Measurements from ENCODE around the gene GALNT3. TPM values are rescaled to one million over a fixed set of nuclear protein-coding genes. Genes with fewer than 3 reads are reported as not detected.

Gene GALNT3
- 0.34 TPM in 1 of 2 replicates, not detected in the other for total RNA-seq

DNA sequence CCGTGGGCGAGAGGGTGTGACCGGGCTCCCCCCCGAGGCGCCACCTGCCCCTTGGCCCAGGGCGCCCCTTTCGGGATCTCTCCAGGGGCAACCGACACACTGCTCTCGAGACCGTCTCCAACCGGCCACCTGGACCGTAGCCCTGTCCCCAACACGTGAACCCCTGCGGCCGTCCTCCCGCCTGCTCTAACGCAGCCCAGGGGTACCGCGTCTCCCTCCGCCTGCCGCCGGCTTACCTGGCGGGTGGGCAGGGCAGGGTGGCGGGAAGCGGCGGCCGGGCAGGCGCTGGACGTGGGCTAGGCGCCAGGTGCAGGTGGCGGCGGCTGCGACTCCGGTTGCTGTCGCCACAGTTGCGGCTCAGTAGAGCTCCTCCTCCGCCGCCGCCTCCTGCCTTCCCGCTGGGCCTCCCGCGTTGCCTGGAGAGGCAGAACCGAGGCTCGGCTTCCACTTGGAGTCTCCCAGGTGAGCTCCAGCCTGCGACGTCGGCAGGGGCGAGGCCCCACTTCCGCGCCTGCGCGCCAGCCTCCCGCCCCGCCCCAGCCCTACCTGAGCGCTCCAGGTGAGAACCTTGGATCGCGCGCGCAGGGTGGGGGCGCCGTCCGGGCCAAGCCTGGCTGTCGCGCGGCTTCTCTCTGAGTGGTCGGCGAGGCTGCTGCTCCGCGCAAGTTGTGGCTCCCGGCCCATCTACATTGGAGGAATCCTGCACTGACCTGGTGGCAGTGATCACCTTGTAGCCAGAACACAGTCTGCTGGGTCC lies at the start of gene GALNT3:
Gene GALNT3 (minus strand): TSS at position 469 of the 757 bp plus-strand sequence. CDS start 23,547 bp downstream, outside the sequence.
- no peak for DNase-seq

DNA sequence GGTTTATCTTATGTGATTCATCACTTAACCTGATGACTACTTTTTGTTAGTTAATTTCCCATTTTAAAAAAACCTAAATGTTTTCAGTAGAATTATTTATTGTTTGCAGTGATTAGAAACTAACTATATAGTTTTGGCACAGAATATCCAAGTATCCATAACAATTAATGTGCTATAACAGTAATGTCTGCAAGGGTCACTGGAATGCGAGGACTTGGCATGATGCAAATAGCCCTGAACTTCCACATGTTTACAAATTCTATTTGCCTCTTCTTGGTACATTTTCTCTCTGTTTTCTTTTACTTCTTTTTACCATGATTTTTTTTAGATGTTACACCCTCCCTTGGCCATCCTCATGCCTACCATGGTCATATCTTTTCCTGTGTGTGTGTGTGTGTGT lies 49.3 kb upstream of the GALNT3 start:
- no peak for DNase-seq

DNA sequence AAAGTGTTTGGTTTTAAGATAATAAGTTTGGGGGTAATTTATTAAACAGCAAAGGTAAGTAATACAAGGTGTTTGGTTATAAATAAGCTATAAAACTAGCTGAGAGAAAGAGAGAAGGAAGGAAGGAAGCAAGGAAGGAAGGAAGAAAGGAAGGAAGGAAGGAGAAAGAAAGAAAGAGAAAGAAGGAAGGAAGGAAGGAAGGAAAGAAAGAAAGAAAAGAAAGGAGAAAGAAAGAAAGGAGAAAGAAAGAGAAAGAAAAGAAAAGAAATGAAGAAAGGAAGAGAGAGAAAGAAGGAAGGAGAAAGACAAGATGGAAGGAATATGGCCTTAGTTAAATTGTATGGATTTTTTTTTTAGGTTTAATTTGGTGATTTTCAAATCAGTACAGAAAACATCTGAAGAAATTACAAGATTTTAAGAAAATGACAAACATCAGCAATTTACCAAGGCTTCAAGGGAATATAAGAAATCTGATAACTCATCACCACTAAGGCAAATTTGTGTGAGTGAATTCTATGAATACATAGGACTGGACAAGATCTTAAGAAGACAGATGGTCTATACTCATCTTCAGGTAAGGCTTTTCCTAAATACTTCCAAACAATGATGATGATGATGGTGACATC lies 46.4 kb upstream of the GALNT3 start:
- no peak for DNase-seq

DNA sequence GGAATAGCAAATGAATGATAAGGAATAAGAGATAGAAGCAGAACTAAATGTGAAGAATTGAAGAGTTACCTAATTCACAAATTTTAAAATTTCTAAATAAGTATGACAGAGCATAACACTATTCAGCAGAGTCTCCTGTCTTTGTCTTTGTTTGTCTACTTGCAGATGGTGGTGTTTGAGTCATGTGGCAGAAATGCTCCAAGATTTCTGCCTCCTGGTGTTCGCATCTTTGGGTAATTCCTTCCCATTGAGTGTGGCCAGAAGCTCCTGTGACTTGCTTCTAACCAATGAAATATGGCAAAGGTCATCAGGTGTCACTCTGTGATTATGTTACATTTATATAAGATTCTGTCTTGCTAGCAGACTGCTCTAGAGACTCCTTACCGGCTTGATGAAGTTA lies 45.6 kb upstream of the GALNT3 start:
- no peak for DNase-seq

DNA sequence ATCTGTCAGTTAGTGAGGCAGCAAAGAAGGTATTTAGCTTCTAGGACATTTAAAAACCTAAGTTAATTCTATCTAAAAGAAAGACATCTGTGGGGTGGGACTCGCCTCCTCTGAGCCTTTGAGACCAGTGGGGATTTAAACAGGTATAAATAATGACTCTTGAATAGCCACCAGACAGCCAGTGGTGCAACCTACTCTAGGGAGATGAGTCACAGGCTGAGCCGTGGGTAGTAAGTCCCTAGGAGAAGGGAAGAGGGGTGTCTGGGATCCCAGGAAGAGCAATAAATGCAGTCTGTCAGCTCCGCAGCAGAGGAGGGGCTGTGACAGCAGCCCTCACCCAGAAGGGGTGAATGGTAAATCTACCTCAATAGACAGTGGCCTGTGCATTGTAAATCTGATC lies 43.1 kb upstream of the GALNT3 start:
- no peak for DNase-seq

DNA sequence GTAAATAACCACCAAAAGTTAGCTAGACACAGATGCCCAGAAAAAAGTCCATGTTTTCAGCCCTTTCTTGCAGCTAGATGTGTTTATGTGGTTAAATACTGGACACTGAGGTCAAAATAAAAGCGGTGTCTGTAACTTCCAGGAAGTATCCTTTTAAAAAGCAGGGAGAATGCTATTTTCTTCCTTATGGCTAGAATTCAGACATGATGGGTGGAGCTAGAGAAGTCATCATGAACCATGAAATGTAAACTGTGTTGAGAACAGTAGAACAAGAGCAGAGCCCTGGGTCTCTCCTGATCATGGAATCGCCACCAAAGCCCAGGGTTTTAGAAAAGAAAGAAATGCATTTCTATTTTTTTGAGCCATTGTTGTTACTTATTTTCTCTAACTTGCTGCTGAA lies 41.3 kb upstream of the GALNT3 start:
- no peak for DNase-seq

DNA sequence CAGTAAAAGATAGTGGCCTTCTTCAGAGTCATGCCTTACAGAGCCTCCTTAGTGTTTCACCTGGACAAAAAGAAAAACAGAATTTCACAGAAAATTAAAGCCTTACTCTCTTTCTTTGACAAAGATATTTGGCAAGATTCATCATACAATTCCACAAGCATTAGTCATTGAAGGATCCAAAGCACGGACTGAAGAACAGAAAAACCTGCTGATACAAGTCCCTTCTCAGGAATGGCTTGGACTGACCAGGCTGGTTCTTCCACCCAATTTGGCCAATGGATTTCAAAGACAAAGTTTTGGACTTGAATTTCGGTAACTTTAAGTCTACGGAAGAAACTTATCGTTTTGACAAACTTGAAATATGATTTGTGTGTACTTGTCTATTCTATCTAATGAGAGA lies 39.1 kb upstream of the GALNT3 start:
- DNase-seq = no peak

DNA sequence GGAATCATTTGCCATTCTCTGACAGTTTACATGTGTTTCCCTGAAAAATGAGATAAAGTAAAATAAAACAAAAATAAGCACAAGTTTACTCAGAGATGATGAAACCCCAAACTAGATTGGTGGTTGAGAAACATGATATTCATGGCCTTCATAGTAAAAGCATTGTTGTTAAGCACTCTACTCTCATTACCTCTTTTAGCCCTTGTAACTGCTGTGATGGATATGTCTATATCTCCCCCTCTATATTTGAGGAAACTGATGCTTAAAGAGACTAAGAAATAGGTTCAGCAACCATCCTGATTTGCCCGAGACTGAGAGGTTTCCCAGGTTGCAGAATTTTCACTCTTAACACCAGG lies 33.9 kb upstream of the GALNT3 start:
- DNase-seq = no peak

DNA sequence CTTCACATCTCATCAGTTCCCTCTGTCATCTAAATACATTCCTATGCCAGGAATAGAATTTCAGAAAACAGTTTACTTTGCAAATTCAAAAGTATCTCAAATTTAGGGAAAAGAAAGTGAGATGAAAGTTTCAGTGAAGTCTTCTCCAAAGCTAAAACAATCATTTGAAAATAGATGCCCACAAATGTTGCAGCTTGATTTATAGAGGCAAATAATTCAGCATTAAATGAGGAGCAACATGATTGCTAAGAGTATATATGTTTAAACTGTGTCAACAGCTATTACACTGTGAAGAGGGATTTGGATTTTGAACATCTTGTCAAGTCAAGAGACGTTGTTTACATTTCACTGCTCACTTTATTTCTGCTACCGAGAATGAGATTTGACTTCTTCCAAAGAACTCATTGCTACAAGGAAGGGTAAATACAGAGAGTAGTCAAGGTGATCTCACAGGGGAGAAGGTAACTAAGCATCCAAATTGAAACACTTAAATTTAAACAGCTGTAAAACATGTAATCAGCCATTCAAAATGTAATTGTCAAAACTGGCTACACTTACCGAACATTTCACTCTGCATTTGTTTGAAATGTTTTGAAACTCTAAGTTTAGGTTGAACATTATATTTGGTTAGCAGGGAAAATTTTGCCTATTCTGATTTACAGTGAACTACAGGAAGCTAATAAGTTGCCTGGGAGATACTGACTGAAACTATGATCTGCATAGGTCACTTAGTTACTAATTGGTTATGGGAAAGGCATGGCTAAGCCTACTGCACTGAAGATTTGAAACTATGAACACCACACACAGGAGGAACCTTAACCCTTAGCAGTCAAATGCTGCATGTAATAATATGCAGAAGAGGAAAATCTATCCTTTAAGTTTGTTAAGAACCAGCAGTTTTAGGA lies 33.2 kb upstream of the GALNT3 start:
- DNase-seq = no peak

DNA sequence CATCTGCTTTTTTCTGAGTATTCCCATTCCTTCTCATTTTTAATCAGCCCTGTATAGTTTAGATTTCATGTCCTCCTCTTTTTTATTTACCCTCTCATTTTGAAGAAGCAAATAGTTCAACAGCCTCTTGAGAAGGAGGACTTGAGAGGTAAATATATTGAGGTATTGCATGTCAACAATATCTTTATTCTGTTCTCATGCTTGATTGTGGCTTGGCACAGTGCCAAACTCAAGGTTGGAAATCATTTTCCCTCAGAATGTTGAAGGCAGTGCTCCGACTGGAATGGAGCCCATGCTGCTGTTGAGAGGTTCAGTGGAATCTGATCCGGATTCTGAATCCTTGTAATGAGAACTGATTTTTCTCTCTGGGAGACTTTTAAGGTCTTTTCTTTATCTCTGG lies 31.0 kb upstream of the GALNT3 start:
- no peak for DNase-seq

DNA sequence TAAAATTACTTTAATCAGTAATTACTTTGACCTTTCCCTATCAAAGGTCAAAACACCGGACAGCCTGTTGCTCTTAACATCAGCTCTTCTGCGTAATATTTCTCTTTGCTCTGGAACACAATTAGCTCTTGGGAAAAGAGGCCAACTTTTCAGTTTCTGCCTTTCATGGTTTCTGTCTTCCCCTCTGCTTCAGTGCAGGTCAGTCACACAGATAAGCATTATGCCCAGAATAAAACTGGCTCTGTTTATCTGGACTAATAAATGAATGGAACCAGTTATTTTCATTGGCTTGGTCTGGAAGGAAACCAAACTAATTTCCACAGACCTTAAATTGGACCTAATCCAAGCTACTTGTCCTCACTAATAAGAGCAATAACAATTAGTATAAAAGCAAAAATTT lies 26.2 kb upstream of the GALNT3 start:
- no peak for DNase-seq

DNA sequence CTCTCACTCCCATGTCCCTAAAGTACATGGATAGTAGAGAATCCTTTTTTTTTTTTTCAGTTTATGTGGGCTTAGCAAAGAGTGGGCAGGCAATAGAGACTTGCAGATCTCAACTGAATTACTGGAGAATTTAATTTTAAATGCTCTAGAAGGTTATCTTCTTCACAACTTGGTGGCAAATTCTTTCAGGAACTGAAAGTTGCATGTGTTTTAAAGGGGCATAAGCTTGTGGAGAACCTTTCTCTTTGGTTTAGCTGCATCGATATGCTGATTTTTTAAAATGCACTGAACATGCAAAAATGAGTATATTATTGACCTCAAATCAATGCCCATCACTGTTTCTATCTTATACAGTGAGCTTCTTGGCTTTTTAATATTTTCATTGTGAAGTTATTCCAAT lies 24.9 kb upstream of the GALNT3 start:
- DNase-seq = no peak

DNA sequence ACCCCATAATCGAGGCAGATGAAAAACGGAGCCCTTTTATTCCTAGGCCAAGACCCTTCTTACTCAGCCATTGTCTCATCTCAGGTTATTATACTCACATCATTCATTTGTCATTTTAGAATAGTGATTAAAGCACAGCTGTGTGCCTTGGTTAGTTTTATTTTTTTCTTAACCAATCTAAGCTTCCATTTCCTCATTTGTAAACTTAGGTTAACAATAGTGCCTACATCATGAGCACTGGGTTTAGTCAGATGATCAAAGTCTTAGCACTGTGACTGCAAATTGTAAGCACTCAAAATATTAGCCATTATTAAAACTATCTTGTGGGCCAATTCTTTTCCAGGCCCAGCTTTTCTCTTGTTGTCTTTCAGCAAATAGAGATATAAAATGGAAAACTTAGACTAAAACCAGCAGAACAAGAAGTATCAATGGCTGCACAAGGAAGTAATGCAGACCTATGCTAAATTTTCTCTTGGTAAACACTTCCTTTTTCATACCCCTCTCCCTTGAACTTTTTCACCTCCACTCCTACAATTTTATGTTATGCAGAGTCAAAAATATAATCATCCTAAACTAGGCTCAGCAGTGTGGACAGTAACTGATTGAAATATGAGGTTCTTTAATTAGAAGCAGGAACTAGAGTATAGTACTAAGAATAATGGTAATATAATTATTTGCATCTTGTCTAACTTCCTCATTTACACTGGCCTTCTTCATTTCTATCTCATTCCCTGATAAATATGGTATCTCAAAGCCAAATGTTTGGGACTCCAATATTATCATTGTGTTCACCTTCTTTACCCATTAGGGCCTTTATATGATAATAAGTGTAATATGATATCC lies 21.5 kb upstream of the GALNT3 start:
- DNase-seq = no peak

DNA sequence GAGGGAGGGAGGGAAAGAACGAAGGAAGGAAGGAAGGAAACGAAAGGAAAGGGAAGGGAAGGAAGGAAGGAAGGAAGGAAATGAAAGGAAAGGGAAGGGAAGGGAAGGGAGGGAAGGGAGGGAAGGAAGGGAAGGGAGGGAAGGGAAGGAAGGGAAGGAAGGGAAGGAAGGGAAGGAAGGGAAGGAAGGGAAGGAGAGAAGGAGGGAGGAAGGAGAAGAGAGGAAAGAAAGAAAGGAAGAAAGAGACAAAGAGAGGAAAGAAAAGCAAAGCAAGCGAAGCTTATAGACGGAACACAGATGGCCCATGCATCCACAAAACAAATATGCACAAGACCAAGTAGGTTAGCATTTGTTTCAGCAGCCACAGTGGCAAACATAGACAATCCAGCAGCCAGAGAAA lies 20.4 kb upstream of the GALNT3 start:
- DNase-seq = no peak

DNA sequence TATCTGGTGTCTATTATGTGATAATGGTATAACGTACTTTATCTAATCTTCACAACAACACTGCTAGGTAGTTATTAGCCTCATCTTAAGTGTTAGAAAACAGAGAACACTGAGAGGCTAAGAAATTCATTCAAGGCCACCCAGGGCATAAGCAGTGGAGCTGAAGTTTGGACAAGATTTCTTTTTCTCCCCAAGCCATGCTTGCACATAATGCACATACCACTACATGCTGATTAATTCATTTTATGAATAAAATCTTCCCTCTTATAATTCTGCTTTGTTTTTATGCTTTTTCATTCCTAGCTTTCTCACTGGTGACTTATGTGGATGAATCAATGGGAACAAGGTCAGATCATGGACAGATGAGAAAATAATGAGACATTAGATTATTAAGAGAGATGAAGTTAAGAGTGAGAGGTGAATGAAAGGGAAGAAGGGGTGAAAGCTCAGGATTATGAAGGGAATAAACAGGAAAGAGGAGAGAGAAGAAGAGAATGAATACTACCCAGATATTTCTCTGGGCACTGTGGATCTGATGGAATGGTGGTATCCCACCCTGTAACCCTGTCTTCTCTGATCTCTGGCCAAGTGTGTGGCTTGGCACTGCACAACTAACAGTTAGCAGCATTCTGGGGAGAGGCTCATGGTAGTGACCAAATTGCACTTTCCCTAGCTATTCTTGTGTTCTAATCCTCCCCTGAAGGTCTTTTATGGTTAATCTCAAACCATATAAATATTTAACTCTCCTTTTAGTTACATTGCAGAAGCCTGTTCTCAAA lies 17.7 kb upstream of the GALNT3 start:
- DNase-seq = no peak

DNA sequence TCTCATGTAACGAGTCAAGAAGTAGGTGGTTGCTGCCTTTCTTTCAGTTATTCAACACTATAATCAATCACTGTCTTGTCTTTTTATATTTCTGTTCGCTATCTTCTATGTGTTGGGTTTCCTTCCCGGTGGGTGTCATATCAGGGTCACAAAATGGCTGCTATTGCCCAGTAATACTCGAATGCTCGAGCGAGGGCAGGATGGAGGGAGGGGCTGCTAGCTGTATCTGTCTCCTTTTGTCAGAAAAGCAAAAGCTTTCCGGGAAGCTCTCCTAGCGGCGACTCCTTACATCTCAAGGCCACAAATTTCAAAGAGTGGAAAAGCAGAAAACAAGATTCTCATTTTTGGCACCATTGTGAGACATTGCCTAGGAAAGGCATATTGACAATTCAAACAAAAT lies 16.4 kb upstream of the GALNT3 start:
- DNase-seq = no peak

DNA sequence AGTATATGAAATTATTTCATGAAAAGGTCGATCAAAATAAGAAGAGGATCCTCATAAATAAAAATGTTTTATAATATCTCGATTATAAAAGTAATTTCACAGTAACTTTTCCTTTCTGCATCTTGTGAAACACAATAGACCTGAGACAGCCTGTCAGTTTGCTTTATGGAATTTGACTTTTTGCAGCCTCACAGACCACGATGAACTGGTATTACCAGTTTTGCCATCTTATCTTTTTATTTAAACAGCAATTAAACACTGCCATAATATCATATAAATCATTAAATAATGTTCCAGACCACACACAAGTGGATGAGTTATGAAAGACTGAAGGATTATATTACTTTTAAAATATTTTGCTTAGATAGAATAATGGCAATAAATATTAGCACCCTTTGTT lies 10.7 kb upstream of the GALNT3 start:
- no peak for DNase-seq

DNA sequence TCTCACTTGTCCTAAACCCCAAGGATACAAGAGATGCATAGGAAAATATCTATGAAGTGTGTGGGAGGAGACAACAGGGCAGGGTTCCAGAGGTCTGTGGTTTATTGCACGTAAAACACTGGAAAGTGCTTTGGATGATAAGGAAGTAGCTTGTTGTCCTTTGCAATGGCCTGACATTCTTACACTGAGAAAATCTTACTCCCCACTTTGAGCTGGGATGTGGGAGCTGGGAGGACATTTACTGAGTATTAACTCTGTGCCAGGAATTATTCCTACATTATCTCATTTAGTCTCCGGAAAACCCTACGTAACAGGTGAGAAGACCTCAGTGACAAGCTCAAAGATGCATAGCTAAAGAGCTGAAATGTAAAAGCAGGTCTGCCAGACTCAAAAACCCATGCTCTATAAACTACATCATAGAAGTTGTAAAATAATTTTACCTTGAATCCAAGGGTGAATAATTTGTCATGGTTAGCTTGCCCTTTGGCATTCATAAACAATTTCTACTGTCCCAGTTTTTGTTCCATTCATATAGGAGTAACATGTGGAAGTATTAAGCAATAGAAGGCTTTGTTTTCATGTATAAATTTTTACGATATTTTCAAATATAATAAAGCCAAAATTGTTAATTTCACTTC lies 9.2 kb upstream of the GALNT3 start:
- DNase-seq = no peak

DNA sequence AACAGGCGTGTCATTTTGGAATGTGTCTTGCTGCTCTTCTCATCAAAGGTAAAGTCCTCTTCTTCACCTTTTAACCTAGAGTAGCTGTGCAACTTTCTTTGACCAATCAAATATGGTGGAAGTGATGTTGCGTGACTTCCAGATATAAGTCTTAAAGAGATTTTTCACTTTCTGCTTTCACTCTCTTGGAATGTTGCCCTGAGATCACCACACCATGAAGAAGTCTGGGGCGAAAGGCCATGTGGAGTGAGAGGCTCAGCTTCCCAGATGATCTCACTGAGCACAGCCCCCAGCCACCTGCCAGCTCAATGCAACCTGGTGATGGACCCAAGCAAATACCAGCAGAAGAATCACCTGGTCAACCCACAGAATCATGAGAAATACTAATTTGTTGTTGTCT lies 7.1 kb upstream of the GALNT3 start:
- DNase-seq = no peak

DNA sequence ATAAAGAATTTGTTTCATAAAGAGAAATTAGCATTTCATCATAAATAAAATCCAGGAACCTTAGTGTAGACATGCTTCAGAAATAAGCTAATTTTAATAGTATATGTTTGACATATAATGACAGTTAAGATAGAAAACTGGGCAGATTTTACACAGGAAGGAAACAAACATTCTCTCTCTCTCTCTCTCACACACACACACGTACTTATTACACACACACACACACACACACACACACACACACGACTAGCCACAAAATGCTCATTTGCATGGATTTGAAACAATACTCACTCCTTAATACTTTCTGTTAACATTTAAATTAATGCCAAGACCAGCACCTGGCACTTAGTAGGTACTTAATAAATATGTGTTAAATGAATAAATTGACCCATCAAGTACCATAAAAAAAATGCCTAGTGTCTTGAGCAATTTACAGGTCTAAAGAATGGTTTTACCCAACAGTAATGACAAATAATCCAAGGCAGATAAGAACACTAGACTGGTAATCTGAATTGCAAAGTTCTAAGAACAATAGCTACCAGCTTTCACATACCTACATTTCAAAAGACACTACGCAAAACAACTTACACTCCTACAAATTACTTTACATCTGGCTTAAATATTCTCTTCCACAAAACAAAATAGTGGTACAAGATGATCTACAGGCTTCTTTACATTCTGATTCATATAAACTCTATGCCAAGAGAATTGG lies 2.9 kb upstream of the GALNT3 start:
- DNase-seq = no peak

DNA sequence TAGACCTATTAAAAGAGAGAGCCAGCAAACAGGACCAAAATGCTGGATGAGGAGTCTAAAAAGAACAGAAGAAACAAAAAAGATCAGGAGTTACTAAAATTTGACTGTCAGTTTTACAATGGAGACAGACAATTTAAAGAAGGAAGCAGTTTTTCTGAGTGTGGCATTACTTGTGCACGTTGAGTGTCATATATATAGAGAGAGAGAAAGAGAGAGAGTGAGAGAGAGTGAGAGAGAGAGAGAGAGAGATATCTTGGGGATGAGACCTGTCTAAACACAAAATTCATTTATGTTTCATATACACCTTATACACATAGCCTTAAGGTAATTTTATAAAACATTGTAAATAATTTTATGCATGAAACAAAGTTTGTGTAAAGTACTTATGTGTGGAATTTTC lies 2.1 kb upstream of the GALNT3 start:
- no peak for DNase-seq

Data from dermis blood vessel endothelial cell (primary cell).